ENCODE results near the gene CA4. TPM values are rescaled to one million over a fixed set of nuclear protein-coding genes. Genes with fewer than 3 reads are reported as not detected.

Gene CA4
- total and polyA plus RNA-seq, 10 of the 15 experiments (the other 5 are each of a cell fraction or from before 2014, with no cell fraction given) = 0.13 to 0.31 TPM; not detected in 8

DNA sequence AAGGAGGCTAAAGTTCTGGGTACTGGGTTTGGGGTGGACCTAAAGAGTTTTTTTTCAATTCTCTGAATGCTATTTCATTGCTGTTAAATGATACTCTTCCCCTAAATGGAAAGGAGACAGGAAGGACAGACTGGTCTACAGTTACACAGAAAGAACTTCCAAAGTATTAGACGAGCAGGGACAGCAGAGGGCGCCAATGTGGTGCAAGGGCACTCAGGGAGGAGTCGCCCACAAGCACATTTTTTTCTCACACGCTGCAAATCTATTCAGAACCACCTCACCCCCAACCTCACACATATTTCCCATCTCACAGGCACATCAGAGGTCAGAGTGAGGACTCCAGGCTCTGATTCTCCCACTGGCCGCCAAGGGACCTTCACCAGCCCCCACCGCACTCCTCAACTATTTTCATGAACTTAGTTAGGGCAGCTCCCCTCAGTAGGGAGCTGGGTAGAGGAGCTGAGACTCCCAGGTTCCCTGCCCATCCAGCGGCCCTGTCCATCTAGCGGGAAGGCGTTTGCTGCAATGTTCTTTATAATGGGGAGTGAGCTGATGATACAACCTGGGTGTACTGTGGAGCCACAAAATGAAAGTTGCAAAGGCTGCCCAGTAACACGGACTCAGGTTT is 6.8 kb upstream of the CA4 start (continued):
- TF ChIP-seq CREM (IDR thresholded peaks at IDR 0.05; ENCODE audit: low read depth) (no peak), RUNX3 (IDR thresholded peaks at IDR 0.05; ENCODE audit: low read length) (0 out of 2 replicates have a peak, but pooled peaks have one; percentile 19), YY1 (IDR thresholded peaks at IDR 0.05; ENCODE audit: low read depth, low read length) (0 out of 2 replicates have a peak, but pooled peaks have one; percentile 42), TARDBP (IDR thresholded peaks at IDR 0.05; ENCODE audit: borderline replicate concordance) (no peak), RELA (IDR thresholded peaks at IDR 0.05; ENCODE audit: borderline replicate concordance, partially characterized antibody) (peak; percentile 34)

GRCh38 chr17:60145006-60145935 is 4.5 kb upstream of the CA4 start:
- intact Hi-C loops (cut with micrococcal nuclease; ENCODE audit: unreplicated experiment) (loop anchor here (10.0 kb wide), 1 partner anchor 490 kb away; no protein-coding TSS in a partner anchor), in situ Hi-C loops (cut with MboI) (loop anchor here (10.0 to 25.0 kb wide), 2 partner anchors 280 to 492 kb away; partner anchors contain the start of gene CHCT1)
- ChIA-PET CTCF (no interaction called here), SMC1A (ENCODE audit: uncharacterized antibody, unreplicated experiment) (interaction anchor here (0.8 kb wide), 1 partner anchor 30 kb away, joined by 3 read pairs; no protein-coding TSS in a partner anchor), RAD21 (ENCODE audit: unreplicated experiment) (no interaction called here), POLR2A (no interaction called here)
- no peak overlapping the region for H3K27ac ChIP-seq (ENCODE audit: control insufficient read depth, insufficient read depth)
- H3K4me2 ChIP-seq (ENCODE audit: control insufficient read depth, insufficient read depth) = no peak overlapping the region
- H3K27me3 ChIP-seq (replicated peaks in 1 of 2; ENCODE audit: control insufficient read depth in 2 of 2, insufficient read depth in 2 of 2, low read length in 1 of 2) = peaks cover 2 to 7% of the 10 kb centered on the region in 2 experiments; a peak in 3 of 4 replicates
- no peaks in the 10 kb centered on the region for H3K79me2 ChIP-seq (ENCODE audit: control insufficient read depth, insufficient read depth, low read length)
- no peaks in the 10 kb centered on the region for H4K20me1 ChIP-seq (ENCODE audit: control insufficient read depth, insufficient read depth)
- H3K4me1 ChIP-seq (ENCODE audit: control insufficient read depth, insufficient read depth, low read length) = no peaks in the 10 kb centered on the region
- H3K4me3 ChIP-seq = no peak overlapping the region
- FAIRE-seq (no peak), ATAC-seq (no peak), DNase-seq (ENCODE audit: low read depth, low spot score) (no peak)
- H3K9ac ChIP-seq (ENCODE audit: control insufficient read depth, insufficient read depth, low read length) = no peak overlapping the region
- H2AFZ ChIP-seq (ENCODE audit: control insufficient read depth, low read depth, low read length) = no peak overlapping the region
- 51% methylated on average over 17 of the region's 17 CpGs for WGBS (ENCODE audit: insufficient coverage, insufficient replicate concordance, low lambda C conversion rate, missing lambda C conversion rate)
- no peaks in the 10 kb centered on the region for H3K36me3 ChIP-seq (ENCODE audit: control insufficient read depth in 2 of 2, insufficient read depth in 2 of 2, low read length in 1 of 2)
- no peaks in the 10 kb centered on the region; the same call in 2 of the 3 replicates for H3K9me3 ChIP-seq (replicated peaks; ENCODE audit: control insufficient read depth, insufficient read depth, low read length)
- BruUV-seq (replicated peaks) = no TSS peak
- no peak for TF ChIP-seq BCL11A (IDR thresholded peaks at IDR 0.05; ENCODE audit: low read depth, low read length)
- no peak for TF ChIP-seq NBN (IDR thresholded peaks at IDR 0.05)
- no peak for TF ChIP-seq MTA3 (IDR thresholded peaks at IDR 0.05; ENCODE audit: borderline replicate concordance, low read length)
- no peak for TF ChIP-seq ZNF687 (IDR thresholded peaks at IDR 0.05)
- TF ChIP-seq FOXK2 (IDR thresholded peaks at IDR 0.05) = no peak
- no peak for TF ChIP-seq SREBF2 (IDR thresholded peaks at IDR 0.05; ENCODE audit: low read length)
- no peak for TF ChIP-seq SPI1 (IDR thresholded peaks at IDR 0.05; ENCODE audit: borderline replicate concordance, insufficient read depth, low read depth, low read length)
- no peak for TF ChIP-seq ZNF384 (IDR thresholded peaks at IDR 0.05; ENCODE audit: borderline replicate concordance, low read depth, low read length)
- TF ChIP-seq ZBTB11 (CRISPR knock-in tag; IDR thresholded peaks at IDR 0.05) = no peak
- no peak for TF ChIP-seq PAX5 (IDR thresholded peaks at IDR 0.05; ENCODE audit: borderline replicate concordance, low read depth, low read length)
